Measurements from ENCODE around the gene LRCH4. TPM values are rescaled to one million over a fixed set of nuclear protein-coding genes. Genes with fewer than 3 reads are reported as not detected.

Gene LRCH4
- total and polyA plus RNA-seq, 11 donors = 18.5 to 46.6 (median 34.1) TPM

DNA sequence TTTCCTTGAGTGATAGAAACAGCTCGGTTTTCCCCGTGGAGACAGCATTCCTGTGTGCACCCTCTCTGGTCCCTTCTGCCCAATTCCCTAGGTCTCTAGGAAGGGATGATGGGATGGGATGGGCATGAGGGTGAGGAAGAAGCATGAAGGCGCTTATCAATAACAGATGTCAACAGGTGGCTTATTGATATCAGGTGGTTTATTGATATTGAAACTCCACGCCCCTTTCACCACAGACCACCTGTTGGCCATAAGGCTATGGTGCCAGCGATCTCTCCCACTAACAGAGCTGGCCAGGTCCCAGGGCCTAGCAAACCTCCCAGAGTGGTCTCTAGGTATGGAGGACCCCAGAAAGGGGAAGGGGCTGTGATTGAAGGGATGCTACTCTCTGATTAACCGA lies 34.3 kb upstream of the LRCH4 start:
- Histone ChIP-seq H3K9me3 (no peaks in the 10 kb centered on the region), H3K4me1 (no peaks in the 10 kb centered on the region), H3K27ac (no peak overlapping the region), H3K36me3 (peaks cover 0 to 6% (median 0%) of the 10 kb centered on the region in 9 donors), H3K27me3 (no peaks in the 10 kb centered on the region), H3K4me3 (no peak overlapping the region)
- WGBS, 4 donors = 92 to 100% (median 94%) methylated on average over 6 of the region's 6 CpGs
- no peak for ATAC-seq
- TF ChIP-seq POLR2A (IDR thresholded peaks at IDR 0.05) (no peak), CTCF (IDR thresholded peaks at IDR 0.05) (no peak)
- intact Hi-C loops (cut with DNase I) = loop anchor here in 1 of 10 donors (5.0 kb wide), 1 partner anchor 67 kb away; no protein-coding TSS in a partner anchor
- no peak for DNase-seq

DNA sequence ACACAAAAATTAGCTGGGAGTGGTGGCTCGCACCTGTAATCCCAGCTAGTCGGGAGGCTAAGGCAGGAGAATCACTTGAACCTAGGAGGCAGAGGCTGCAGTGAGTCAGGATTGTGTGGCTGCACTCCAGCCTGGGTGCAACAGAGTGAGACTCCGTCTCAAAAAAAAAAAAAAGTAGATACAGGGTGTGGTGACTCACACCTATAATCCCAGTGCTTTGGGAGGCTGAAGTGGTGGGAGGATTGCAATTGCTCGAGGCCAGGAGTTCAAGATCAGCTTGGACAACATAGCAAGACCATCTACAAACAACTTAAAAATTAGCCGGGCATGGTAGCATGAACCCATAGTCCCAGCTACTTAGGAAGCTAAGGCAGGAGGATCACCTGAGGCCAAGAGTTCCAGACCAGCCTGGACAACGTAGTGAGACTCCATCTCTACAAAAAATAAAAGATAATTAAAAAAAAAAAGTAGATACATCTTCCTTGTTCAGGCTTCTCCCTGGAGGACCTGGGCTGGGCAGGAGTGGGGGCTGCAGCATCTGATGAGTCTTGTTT lies 28.5 kb upstream of the LRCH4 start:
- no peaks in the 10 kb centered on the region for H3K9me3 ChIP-seq
- no peak overlapping the region for H3K27ac ChIP-seq
- H3K27me3 ChIP-seq = no peaks in the 10 kb centered on the region
- no peak overlapping the region for H3K4me3 ChIP-seq
- DNase-seq (no peak), ATAC-seq (no peak)
- TF ChIP-seq POLR2A (IDR thresholded peaks at IDR 0.05) = no peak
- TF ChIP-seq CTCF (IDR thresholded peaks at IDR 0.05) = no peak
- peaks cover 0 to 14% (median 0%) of the 10 kb centered on the region in 9 donors for H3K36me3 ChIP-seq
- H3K4me1 ChIP-seq = peaks cover 0 to 24% (median 12%) of the 10 kb centered on the region in 12 donors
- WGBS, 4 donors = 79 to 95% (median 90%) methylated on average over 6 of the region's 6 CpGs
- intact Hi-C loops (cut with DNase I) = loop anchor here in 4 of 10 donors (5.0 to 10.0 kb wide), 3 partner anchors 58 to 78 kb away; partner anchors contain the start of genes GIGYF1 (in 3 of the 4) and GNB2 (in 2 of the 4)

DNA sequence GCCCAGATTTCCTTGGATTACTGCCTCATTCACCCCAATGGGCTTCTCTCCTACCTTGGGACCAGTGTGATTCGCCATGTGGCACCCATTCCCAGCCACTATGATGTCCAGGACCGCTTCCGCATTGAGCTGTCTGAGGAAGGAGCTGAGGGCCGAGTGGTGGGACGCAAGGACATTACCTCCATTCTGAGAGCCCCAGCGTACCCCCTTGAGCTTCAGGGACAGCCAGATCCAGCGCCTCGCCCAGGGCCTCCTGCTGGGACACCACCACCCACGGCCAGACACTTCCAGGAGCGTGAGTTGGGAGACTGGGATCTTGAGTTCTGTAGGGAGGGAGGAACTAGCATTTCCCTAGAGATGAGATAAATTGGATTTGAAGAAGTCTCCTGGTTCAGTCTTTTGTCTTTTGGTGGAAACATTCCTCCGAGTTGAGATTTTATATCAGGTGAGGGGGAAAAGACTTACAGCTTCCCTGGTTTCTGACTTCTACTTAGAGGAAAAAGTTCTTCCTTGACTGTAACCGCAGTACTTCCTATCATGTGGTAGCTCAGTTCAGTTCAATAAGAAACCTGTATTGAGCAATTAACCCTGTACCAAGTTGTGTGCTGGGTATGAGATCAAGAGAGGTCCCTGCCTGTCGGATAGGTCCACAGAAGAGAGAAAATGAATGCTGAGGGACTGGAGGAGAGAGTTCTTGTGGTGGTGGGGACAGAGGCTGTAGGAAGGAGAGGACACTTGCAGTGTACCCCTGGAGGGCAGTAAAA lies 27.7 kb upstream of the LRCH4 start:
- Histone ChIP-seq H3K27ac (no peak overlapping the region), H3K27me3 (no peaks in the 10 kb centered on the region), H3K36me3 (peaks cover 0 to 14% (median 0%) of the 10 kb centered on the region in 9 donors), H3K4me3 (peak overlapping the region in 7 of 12 donors; percentile 69 to 90 (median 77)), H3K4me1 (peaks cover 0 to 24% (median 12%) of the 10 kb centered on the region in 12 donors), H3K9me3 (no peaks in the 10 kb centered on the region)
- TF ChIP-seq CTCF (IDR thresholded peaks at IDR 0.05) (no peak), POLR2A (IDR thresholded peaks at IDR 0.05) (no peak)
- DNase-seq (no peak), ATAC-seq (no peak)
- intact Hi-C loops (cut with DNase I) = loop anchor here in 7 of 10 donors (1.0 to 10.0 kb wide), 6 partner anchors 27 to 79 kb away; partner anchors contain the start of genes GIGYF1 (in 3 of the 7), GNB2 (in 2 of the 7), AGFG2 (in 1 of the 7) and FBXO24 (in 1 of the 7)
- WGBS, 4 donors = 88 to 93% (median 91%) methylated on average over 13 of the region's 13 CpGs

Data from heart left ventricle (tissue), 16 donors.